Stimulated activated effector memory CD8-positive, alpha-beta T cell treated with anti-CD3 and anti-CD28 coated beads, Interleukin-12 subunit alpha, Interleukin-12 subunit beta, amount 100 ng/mL, for 72 hours (primary cell): ENCODE data around the gene CSTF1.
"Not testable (repeated sequence)": the region's sequence is repeated elsewhere in the genome, so short reads cannot be mapped to it uniquely, and the experiment has no call there.

Experiments used
- ATAC-seq: fragments of 150-1000 bp; cut with Tn5 transposase; 2 replicates; pipeline ENCODE4 v1.10.0; 2021
- DNase-seq, 2 donors: peaks; one replicate each; pipeline ENCODE4 v3.0.0; 2021 to 2022; ENCODE audit warnings: low spot score in 2 of 2
- H3K27ac Mint-ChIP-seq: one replicate; pipeline ENCODE4 v1.8.0; 2022; ENCODE audit warnings: mild to moderate bottlenecking, mixed read lengths
- H3K36me3 Mint-ChIP-seq: one replicate; pipeline ENCODE4 v1.8.0; 2022; ENCODE audit warnings: mild to moderate bottlenecking, mixed read lengths
- H3K4me1 Mint-ChIP-seq: one replicate; pipeline ENCODE4 v1.8.0; 2022; ENCODE audit warnings: mixed read lengths
- H3K4me3 Mint-ChIP-seq: one replicate; pipeline ENCODE4 v1.8.0; 2022; ENCODE audit warnings: mild to moderate bottlenecking, mixed read lengths
- H3K9me3 Mint-ChIP-seq: one replicate; pipeline ENCODE4 v1.8.0; 2022; ENCODE audit warnings: mixed read lengths

The CSTF1 gene

GRCh38 chr20:56385130-56385529, 7.3 kb upstream of the CSTF1 start:
- Mint-ChIP-seq H3K9me3 (no peaks in the 10 kb centered on the region), H3K36me3 (peaks cover 61% of the 10 kb centered on the region), H3K27ac (no peak overlapping the region), H3K4me3 (no peak overlapping the region), H3K4me1 (peaks cover 20% of the 10 kb centered on the region)
- ATAC-seq (no peak), DNase-seq (no peak)

GRCh38 chr20:56386219-56386618, 6.2 kb upstream of the CSTF1 start:
- DNase-seq (no peak), ATAC-seq (no peak)
- H3K9me3 Mint-ChIP-seq, result no peaks in the 10 kb centered on the region
- H3K27ac Mint-ChIP-seq, result no peak overlapping the region
- H3K36me3 Mint-ChIP-seq, result peaks cover 51% of the 10 kb centered on the region
- H3K4me1 Mint-ChIP-seq, result peaks cover 25% of the 10 kb centered on the region
- no peak overlapping the region for H3K4me3 Mint-ChIP-seq

- peaks cover 36% of the 10 kb centered on the region for H3K36me3 Mint-ChIP-seq
- DNase-seq (no peak), ATAC-seq (no peak)
- H3K9me3 Mint-ChIP-seq, result no peaks in the 10 kb centered on the region
- H3K4me3 Mint-ChIP-seq, result no peak overlapping the region
- peaks cover 38% of the 10 kb centered on the region for H3K4me1 Mint-ChIP-seq
- no peak overlapping the region for H3K27ac Mint-ChIP-seq
These were observed 3.6 kb upstream of the CSTF1 start for GRCh38 chr20:56388882-56389281.

DNA sequence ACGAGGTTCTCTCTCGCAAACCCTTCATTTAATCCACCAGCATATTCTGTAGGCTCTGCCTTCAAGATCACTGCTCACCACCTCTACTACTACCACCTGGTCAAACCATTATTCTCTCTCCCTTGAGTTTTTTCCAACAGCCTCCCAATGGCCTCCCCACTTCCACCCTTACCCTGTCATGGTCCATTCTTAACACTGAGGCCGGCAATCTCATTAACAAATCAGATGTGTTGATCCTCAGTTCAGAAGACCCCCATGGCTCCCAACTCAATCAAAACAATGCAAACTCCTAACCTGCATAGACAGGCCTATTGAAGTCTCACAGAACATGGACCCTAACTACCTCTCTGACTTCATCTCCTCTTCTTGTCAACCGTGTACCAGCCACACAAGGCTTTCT, 2.6 kb upstream of the CSTF1 start:
- ATAC-seq, result no peak
- Mint-ChIP-seq H3K36me3 (peaks cover 40% of the 10 kb centered on the region), H3K9me3 (no peaks in the 10 kb centered on the region), H3K4me1 (peaks cover 38% of the 10 kb centered on the region), H3K27ac (no peak overlapping the region), H3K4me3 (no peak overlapping the region)
- no peak for DNase-seq

- not testable (repeated sequence) for H3K9me3 Mint-ChIP-seq, DNase-seq, H3K4me3 Mint-ChIP-seq, H3K27ac Mint-ChIP-seq, ATAC-seq
- Mint-ChIP-seq H3K36me3 (peaks cover 40% of the 10 kb centered on the region), H3K4me1 (peaks cover 35% of the 10 kb centered on the region)
These were observed 2.0 kb upstream of the CSTF1 start for GRCh38 chr20:56390396-56390795.

DNA sequence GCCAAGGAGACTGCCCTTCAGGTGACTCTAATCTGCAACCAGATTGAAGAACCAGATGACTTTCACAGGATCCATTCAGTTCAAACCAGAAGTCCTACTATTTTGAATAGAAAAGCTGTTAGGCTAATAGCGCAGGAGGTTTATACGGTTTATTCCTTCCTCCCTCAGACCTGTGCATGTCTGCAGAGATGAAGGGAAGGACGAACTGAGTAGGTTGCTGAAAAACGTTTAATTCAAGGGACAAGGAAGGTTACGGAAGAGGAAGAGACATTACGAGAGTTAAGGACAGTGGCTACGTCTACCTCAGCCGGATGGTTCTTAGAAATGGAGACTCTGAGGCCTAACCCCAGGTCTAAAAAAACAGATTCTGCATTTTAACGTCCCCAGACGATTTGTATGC, 1.4 kb upstream of the CSTF1 start:
- Mint-ChIP-seq H3K4me1 (peaks cover 41% of the 10 kb centered on the region), H3K36me3 (peaks cover 40% of the 10 kb centered on the region)

DNA sequence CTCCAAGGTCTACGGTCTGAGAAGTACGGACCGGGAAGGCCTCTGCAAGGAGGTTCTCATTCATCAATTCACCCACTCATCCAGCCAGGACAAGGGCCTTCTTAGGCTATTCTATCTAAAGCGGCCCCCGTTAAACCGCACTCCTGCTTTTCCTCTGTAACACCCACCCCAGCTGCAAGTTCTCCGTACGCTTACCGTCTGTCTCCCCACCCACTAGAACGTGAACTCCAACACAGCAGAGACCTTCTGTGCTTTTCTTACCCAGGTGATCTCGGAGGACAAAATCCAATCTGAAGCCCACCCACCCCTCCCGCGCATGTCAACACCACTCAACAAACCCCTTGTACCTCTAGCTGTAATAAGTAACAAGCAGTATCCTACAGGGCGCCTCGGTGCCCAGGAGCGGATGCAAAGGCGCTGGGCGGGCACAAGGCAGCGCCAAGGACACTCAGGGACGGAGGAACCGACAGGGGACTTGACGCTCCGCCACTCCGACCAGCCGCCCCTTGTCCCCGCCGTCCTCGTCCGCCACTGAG, 781 bp upstream of the CSTF1 start:
- Mint-ChIP-seq H3K27ac (no peak overlapping the region), H3K36me3 (peaks cover 40% of the 10 kb centered on the region), H3K4me3 (no peak overlapping the region), H3K4me1 (peaks cover 43% of the 10 kb centered on the region), H3K9me3 (no peaks in the 10 kb centered on the region)
- DNase-seq (no peak), ATAC-seq (peak; percentile 63)

More for the DNA sequence above, 1.4 kb upstream of the CSTF1 start:
- Mint-ChIP-seq H3K27ac (no peak overlapping the region), H3K4me3 (no peak overlapping the region), H3K9me3 (no peaks in the 10 kb centered on the region)
- ATAC-seq, result no peak
- no peak for DNase-seq

GRCh38 chr20:56392881-56393482, 537 bp downstream of the CSTF1 start:
- H3K36me3 Mint-ChIP-seq, result peaks cover 49% of the 10 kb centered on the region

DNA sequence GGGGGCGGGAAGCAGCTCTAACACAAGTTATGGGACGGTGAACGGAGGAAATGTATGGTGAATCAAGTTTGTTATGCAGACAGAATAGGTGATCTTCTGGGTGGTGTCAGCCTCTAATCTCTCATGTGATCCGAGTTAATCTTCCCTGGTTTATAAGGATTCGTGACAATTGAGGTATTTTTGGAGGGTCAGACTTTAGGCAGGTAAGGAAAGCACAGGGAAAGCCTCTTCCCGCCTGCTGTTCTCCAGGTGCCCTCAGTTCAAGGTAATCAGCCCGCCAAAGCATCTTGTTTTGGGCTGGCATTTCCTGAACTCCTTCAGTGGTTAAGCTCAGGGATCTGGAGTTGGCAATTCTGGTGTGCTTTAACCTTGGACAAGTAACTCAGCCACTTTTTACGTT, 1.2 kb downstream of the CSTF1 start:
- Mint-ChIP-seq H3K9me3 (no peaks in the 10 kb centered on the region), H3K4me3 (no peak overlapping the region), H3K27ac (no peak overlapping the region), H3K4me1 (peaks cover 43% of the 10 kb centered on the region), H3K36me3 (peaks cover 56% of the 10 kb centered on the region)
- ATAC-seq, result no peak
- no peak for DNase-seq

More at GRCh38 chr20:56392881-56393482, 537 bp downstream of the CSTF1 start:
- ATAC-seq (no peak), DNase-seq (no peak)
- Mint-ChIP-seq H3K9me3 (no peaks in the 10 kb centered on the region), H3K4me3 (no peak overlapping the region), H3K4me1 (peaks cover 43% of the 10 kb centered on the region), H3K27ac (no peak overlapping the region)

GRCh38 chr20:56395166-56395565, 2.7 kb downstream of the CSTF1 start:
- DNase-seq (no peak), ATAC-seq (no peak)
- peaks cover 31% of the 10 kb centered on the region for H3K4me1 Mint-ChIP-seq
- H3K27ac Mint-ChIP-seq, result peak overlapping the region; percentile 37
- no peak overlapping the region for H3K4me3 Mint-ChIP-seq
- peaks cover 71% of the 10 kb centered on the region for H3K36me3 Mint-ChIP-seq
- H3K9me3 Mint-ChIP-seq, result no peaks in the 10 kb centered on the region

DNA sequence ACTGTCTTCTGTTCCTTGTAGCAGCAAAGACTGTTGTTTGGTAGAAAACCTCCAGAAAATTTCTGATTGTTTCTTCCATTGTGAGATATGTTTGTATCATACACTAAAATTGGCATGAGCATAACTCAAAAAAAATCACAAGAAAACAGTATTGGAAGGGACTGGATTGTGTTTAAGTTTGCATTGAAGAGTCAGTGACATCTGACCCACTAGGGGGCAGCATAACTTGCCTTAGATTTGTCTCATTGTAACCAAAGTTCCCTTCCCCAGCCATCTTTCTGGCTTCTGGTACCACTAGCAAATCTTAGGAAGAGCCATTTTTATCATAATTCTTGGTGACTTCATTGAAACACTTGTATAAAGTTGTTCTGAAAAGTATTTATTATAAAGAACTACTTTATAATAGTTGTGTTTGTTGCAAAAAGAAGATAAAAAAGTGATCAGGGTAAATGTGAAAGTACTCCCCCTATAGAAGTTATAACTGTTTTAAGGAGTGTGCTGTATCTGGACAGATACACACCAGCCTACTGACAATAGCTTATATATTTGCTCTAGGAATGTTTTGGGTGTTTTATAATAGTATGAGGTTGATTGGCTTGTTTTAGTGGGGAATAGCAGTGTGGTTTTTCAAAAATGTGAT, 7.7 kb downstream of the CSTF1 start:
- peak; percentile 60 for ATAC-seq
- peak in 1 of 2 donors; percentile 52 for DNase-seq
- Mint-ChIP-seq H3K4me3 (no peak overlapping the region), H3K9me3 (no peaks in the 10 kb centered on the region), H3K4me1 (peaks cover 14% of the 10 kb centered on the region), H3K27ac (no peak overlapping the region), H3K36me3 (peaks cover 100% of the 10 kb centered on the region)

- H3K4me3 Mint-ChIP-seq, result no peak overlapping the region
- H3K36me3 Mint-ChIP-seq, result peaks cover 100% of the 10 kb centered on the region
- peaks cover 6% of the 10 kb centered on the region for H3K4me1 Mint-ChIP-seq
- no peak overlapping the region for H3K27ac Mint-ChIP-seq
- ATAC-seq (no peak), DNase-seq (no peak)
- no peaks in the 10 kb centered on the region for H3K9me3 Mint-ChIP-seq
These were observed 11.0 kb downstream of the CSTF1 start for GRCh38 chr20:56403465-56403864.

GRCh38 chr20:56405356-56405755, 12.9 kb downstream of the CSTF1 start:
- H3K9me3 Mint-ChIP-seq, DNase-seq, H3K4me3 Mint-ChIP-seq, ATAC-seq: not testable (repeated sequence)
- H3K4me1 Mint-ChIP-seq, result peaks cover 12% of the 10 kb centered on the region
- H3K36me3 Mint-ChIP-seq, result peaks cover 98% of the 10 kb centered on the region
- peak overlapping the region; percentile 43 for H3K27ac Mint-ChIP-seq

- Mint-ChIP-seq H3K4me1 (peaks cover 23% of the 10 kb centered on the region), H3K4me3 (no peak overlapping the region), H3K27ac (peak overlapping the region; percentile 43), H3K36me3 (peaks cover 82% of the 10 kb centered on the region), H3K9me3 (no peaks in the 10 kb centered on the region)
- ATAC-seq (no peak), DNase-seq (no peak)
These were observed 14.5 kb downstream of the CSTF1 start for GRCh38 chr20:56406910-56407309.

- ATAC-seq (no peak), DNase-seq (no peak)
- Mint-ChIP-seq H3K27ac (peak overlapping the region; percentile 62), H3K4me1 (peaks cover 46% of the 10 kb centered on the region), H3K36me3 (peaks cover 79% of the 10 kb centered on the region), H3K9me3 (peaks cover 3% of the 10 kb centered on the region), H3K4me3 (no peak overlapping the region)
These were observed 17.1 kb downstream of the CSTF1 start for GRCh38 chr20:56409521-56409920.

DNA sequence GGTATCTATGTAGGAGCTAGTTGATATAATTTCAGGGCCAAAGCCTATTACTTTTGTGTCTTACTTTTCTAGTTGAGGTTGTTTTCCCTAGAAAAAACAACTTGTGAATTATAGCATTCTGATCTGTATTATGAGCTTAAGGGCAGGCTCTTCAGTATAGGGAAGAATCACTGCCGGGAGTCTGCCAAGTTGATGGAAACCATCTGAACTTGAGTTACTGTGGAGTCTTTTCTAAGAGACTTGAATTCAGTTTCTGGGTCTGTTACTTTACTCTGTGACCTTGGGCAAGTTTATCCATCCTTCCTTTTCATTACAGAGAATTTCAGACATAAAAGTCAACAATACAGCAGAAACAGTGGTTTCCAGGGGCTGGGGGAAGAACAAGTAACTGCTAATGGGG, 17.5 kb downstream of the CSTF1 start:
- H3K36me3 Mint-ChIP-seq, result peaks cover 78% of the 10 kb centered on the region
- ATAC-seq (no peak), DNase-seq (no peak)
- peak overlapping the region; percentile 62 for H3K27ac Mint-ChIP-seq
- H3K9me3 Mint-ChIP-seq, result peaks cover 3% of the 10 kb centered on the region
- no peak overlapping the region for H3K4me3 Mint-ChIP-seq
- H3K4me1 Mint-ChIP-seq, result peaks cover 49% of the 10 kb centered on the region
